ENCODE results near the gene AAK1.

AAK1 gene

DNA sequence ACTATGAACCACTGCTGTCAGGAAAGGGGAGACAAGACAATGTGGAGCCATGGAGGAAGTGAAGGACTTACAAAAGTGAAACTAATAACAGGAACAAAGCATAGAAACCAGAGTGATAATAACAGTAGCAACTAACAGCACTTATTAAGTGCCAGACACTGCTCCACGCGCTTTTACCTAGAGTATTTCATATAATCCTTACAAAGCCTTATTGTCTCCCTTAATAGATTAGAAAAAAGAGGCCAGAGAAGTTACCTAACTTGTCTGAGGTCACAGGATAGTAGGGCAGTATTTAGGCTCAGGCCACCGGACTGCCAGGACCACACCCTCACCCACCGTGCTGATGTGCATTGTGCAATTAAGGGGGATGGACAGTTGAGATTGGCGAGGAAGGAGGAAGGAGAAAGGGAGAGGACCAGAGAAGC, 107.7 kb downstream of the AAK1 start:
- DNase-seq (ENCODE audit: low spot score): no peak

- no peak for DNase-seq (ENCODE audit: low spot score)
These were observed 112.4 kb downstream of the AAK1 start for GRCh38 chr2:69531186-69531585.

DNA sequence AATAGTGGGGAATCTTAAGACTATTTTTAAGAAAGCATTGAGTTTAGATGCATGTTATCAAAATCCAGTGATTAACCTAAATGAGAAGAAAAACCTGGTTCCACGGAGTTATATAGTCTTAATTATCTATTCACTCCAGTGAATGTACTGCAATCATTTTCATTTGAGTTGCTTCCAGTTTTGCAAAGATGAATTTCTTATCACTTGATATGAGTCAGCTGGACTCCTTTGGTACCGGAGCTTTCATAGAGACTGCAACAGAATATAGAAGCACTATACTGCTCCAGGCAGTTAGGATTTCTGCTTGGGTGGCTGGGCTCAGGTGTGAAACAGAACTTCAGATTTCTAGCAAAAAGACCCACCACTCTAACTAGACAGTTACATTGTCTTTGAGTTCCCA, 114.1 kb downstream of the AAK1 start:
- no peak for DNase-seq (ENCODE audit: low spot score)

DNA sequence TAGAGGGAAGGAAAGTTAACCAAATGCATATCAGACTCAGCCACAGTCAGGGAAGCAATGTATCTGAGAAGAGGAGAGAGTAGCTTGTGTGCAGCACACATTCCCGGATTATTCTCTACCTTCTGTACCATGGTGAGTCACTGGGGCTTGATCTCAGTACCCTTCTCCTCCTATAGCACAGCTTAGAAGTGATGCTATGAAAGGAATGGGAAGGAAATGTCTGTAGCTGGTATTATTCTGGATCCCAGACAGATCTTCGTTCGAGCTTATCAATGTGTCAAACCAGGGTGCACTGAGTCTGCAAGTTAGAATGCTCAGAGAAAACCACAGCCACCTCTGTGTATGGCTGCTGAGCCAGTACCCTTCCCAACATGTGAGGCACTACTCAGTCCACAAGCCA, 118.3 kb downstream of the AAK1 start:
- no peak for DNase-seq (ENCODE audit: low spot score)

DNA sequence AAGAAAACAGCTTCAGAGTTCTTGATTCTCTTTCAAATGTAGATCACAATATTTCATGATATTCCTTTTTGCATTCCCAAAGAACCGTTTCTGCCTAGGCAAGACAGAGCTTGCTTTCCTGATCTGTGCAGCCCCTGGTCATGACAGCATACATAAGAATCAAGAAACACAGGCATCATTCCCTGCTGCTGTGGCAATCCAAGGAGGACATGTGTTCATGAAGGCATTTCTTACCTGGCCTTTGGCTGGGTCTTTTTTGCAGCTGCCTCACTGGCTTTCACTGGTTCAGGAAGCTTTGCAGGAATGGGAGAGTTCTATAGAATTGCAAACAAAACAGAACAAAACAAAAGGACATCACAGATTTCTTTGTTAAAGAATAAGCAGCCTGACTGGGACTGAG, 118.7 kb downstream of the AAK1 start:
- DNase-seq (ENCODE audit: low spot score): no peak

DNA sequence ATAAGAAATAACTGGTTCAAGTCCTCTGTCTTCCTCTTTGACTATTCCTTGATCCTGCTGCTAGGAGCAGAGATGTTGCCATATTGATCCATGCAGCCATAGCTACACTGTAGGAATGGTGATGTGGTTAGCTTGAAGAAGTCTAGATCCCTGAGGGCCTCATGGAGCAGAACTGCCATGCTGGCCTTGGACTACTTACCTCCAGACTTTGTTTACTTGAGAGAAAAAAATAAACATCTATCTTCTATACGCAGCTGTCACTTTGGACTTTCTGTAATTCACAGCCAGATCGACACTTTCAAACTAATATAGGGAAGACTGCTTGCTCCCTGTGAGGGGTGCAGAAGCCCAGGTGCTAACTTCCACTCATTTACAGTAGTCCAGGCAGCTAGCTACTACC, 121.8 kb downstream of the AAK1 start:
- DNase-seq (ENCODE audit: low spot score): no peak

DNA sequence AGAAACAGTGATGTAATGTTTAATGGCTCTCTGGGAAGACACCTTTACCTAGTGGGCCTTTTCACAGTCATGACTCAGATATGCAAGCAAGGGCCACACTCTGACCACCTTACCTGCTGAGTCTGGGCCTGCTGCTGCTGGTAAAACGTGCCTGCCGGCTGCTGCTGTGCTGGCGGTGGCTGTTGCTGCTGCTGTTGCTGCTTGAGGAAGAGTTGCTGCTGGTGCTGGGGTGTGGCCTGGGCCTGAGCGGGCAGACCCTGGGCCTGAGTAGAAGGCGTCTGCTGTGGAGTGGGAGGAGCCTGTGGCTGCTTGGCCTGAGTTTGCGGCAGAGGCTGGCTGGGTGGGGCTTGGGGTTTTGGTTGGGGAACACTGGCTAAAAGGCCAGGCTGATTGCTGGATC, 124.7 kb downstream of the AAK1 start:
- DNase-seq (ENCODE audit: low spot score): no peak

GRCh38 chr2:69517410-69517809, 126.1 kb downstream of the AAK1 start:
- no peak for DNase-seq (ENCODE audit: low spot score)

- no peak for DNase-seq (ENCODE audit: low spot score)
These were observed 128.7 kb downstream of the AAK1 start for GRCh38 chr2:69514819-69515218.

DNA sequence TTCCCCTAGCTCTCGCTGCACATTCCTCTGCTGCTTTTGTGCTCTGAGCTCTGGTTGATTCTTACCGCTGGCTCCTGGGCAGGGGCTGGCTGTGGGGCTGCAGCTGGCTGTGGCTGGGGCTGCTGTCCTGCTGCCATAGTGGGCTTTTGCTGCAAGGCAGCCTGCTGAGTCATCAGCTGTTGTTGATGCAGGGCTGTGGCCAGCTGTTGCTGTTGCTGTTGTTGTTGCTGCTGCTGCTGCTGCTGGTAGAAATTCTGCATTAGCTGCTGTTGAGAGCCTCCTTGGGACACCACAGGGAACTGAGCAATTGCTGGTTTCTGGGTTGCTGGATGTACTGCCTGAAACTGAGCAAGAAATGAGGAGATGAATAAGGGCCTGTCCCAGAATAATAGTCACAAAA, 129.1 kb downstream of the AAK1 start:
- DNase-seq (ENCODE audit: low spot score): peak; percentile 82

GRCh38 chr2:69512446-69512845, 131.1 kb downstream of the AAK1 start:
- no peak for DNase-seq (ENCODE audit: low spot score)

- DNase-seq (ENCODE audit: low spot score): no peak
These were observed 133.3 kb downstream of the AAK1 start for GRCh38 chr2:69510204-69510603.

DNA sequence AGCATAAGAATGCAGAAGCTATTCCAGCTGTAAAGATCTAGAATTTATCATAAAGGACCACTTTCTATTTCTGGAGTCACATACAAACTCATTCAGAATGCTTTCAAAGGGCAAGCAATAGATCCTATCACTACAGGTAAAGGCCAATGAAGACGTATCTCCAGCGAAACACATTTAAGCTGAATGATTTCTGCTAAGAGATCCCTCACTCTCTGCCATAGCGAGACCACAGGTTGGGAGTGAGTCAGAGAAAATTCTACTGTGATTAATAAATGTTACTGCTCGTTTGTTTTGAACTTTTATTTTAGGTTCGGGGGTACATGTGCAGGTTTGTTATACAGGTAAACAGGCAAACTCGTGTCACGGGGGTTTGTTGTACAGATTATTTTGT, 133.8 kb downstream of the AAK1 start:
- no peak for DNase-seq (ENCODE audit: low spot score)

DNA sequence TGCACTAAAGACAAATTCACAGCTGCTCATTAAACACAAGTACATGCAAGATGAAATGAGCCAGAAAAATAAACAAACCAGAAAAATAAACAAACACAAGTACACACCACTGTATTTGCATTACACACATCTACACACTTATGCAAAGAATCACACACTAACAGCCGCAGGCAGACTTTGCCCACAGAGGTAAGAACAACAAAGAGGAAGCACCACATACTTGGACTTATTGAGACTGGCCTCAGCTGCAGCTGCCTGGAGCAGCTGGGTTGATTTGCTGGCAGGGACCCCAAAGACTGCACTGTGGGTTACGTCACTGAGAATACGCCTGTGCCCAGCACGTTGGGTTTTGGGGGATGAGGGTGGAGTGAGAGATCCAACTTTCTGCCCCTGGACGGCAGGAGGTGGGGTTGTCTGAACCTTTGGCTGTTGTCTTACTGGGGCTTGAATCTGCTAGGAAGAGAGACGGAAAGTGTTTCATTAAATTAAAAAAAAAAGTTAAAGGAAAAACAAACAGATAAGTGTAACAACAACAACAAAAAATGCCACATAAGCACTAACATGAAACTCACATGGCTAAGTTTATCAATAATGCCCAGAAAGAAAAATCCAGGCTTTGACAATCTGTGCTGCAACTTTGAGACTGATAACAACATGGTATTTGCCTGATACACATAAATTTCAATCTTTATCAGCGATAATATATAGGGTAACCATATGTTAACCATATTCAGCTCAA, 134.4 kb downstream of the AAK1 start:
- no peak for DNase-seq (ENCODE audit: low spot score)

DNA sequence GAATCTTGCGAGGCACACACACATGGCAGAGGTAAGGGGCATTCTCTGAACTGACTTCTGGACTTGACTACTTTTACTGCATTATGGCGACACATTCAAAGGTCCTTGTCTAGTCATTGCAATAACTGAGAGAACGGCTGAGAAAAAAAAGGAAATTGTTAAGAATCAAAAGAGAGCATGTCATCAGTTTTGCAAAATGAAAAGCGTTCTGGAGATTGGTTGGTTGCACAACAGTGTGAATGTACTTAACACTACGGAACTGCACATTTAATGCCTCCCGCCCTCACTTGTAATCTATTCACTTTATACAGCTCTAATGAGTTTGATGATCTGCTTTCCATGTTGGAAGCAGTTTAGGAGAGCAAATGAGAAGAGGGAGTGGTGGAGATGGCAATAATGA, 137.8 kb downstream of the AAK1 start:
- DNase-seq (ENCODE audit: low spot score): no peak

DNA sequence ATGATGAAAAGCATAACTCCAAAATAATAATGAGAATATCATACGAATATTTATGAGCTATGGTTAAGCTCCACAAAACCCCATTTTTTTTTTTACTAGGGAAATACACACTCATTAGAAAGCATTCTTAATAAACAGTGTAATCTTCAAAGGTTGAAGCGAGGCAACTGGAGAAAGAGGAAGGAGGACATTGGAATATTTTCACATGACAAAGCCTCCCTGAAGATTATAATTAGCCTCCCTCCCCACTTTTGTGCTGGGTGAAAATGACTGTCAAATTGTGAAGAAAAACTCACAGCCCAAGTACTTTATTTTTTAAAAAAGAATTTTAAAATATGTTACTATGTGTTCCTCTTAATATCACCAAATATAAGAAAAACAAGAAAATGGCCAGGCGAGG, 142.2 kb downstream of the AAK1 start:
- no peak for DNase-seq (ENCODE audit: low spot score)

DNA sequence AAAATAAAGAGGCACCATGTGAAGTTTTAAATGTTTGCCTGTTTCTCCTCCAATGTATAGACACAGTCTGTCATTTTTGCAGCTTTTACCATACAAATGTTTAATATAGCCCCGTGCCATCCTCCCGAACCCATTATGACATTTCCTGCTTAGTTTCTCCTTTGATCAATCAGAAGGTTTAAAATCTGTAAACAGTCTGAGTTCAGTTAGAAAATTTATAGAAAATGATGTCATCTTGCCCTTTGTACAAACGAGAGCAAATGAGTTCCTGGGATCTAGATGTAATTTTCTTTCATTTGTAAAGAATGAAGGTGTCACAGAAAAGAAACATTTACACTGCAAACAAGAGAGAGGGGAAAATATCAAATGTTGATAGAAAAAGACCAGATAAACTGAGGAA, 143.6 kb downstream of the AAK1 start:
- DNase-seq (ENCODE audit: low spot score): no peak

DNA sequence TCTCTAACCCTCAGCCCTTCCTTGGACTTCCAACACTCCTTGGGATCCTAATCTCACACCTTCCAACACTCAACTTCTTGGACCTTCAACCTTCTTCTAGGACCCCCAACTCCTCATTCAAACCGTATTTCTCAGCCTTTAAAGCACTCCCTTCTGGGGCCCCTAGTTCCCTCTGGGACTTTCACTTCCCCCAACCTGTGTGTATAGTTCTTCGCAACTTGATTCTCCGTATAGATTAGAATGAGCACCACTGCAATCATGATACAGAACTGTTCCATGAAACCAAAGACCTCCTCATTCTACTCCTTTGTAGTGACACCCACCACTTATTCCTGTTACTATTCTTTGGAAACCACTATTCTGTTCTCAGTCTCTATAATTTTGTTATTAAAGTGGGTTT, 144.3 kb downstream of the AAK1 start:
- no peak for DNase-seq (ENCODE audit: low spot score)

- no peak for DNase-seq (ENCODE audit: low spot score)
These were observed 147.7 kb downstream of the AAK1 start for GRCh38 chr2:69495861-69496260.

DNA sequence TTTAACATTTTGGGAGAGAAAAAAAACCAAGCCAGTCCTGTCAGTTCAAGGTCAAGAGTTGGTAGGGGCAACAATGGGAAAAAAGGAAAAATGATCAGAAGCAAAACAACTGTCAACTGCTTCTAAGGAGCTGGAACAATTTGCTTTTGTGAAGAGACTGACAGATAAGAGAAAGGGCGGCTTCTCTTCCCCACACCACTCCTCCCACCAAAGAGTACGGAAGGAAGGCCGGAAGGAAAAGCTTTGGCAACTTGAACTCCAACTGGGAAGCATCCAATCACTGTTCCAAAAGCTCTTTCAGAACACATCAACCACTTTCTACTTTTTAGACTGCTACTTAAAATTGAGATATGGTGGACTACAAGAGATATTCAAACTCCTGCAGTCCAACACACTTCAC, 148.5 kb downstream of the AAK1 start:
- no peak for DNase-seq (ENCODE audit: low spot score)

- no peak for DNase-seq (ENCODE audit: low spot score)
These were observed 149.4 kb downstream of the AAK1 start for GRCh38 chr2:69494126-69494525.

- no peak for DNase-seq (ENCODE audit: low spot score)
These were observed 150.3 kb downstream of the AAK1 start for GRCh38 chr2:69493268-69493667.

GRCh38 chr2:69491864-69492263, 151.7 kb downstream of the AAK1 start:
- DNase-seq (ENCODE audit: low spot score): no peak

DNA sequence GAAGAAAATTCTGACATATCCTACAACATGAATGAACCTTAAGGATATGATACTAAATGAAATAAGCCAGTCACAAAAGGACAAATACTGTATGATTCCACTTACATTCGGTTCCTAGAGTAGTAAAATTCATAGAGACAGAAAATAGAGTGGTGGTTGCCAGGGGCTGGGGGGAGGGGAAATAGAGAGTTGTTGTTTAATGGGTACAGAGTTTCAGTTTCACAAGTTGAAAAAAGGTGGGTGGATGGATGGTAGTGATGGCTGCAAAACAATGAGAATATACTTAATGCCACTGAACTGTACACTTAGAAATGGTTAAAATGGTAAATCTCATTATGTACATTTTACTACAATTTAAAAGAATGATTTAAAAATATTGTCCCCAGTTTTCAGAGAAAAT, 153.1 kb downstream of the AAK1 start:
- DNase-seq (ENCODE audit: low spot score): no peak

DNA sequence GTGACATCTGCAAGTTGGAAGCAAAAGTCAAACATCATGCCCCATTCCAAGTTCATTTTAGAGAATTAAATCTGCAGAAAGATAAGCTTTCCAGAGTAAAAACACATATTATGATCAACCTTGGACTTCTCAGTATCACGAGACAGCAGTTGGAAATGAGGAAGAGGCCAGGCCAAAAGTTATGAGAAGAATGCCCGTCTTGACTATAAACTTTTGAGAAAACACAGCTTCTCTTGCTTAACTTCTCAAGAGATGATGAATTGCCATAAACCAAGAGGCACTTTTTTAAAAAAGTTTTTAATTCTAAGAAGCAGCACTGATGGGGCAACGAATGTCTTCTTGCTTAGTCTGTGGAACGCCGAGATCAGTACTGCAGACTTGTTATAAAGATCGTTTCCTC, 153.7 kb downstream of the AAK1 start:
- no peak for DNase-seq (ENCODE audit: low spot score)

Measured in AG08396 (cell line).